Measurements from ENCODE around the gene KCNIP4.

GRCh38 chr4:21552455-21552854, 396.1 kb downstream of the KCNIP4 start:
- TF ChIP-seq, protein P1, sequence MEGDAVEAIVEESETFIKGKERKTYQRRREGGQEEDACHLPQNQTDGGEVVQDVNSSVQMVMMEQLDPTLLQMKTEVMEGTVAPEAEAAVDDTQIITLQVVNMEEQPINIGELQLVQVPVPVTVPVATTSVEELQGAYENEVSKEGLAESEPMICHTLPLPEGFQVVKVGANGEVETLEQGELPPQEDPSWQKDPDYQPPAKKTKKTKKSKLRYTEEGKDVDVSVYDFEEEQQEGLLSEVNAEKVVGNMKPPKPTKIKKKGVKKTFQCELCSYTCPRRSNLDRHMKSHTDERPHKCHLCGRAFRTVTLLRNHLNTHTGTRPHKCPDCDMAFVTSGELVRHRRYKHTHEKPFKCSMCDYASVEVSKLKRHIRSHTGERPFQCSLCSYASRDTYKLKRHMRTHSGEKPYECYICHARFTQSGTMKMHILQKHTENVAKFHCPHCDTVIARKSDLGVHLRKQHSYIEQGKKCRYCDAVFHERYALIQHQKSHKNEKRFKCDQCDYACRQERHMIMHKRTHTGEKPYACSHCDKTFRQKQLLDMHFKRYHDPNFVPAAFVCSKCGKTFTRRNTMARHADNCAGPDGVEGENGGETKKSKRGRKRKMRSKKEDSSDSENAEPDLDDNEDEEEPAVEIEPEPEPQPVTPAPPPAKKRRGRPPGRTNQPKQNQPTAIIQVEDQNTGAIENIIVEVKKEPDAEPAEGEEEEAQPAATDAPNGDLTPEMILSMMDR (IDR thresholded peaks at IDR 0.05 in 8 of 11, conservative IDR thresholded peaks at IDR 0.05 in 3 of 11): no peak
- TF ChIP-seq POLR2A (IDR thresholded peaks at IDR 0.05) (no peak), POLR2AphosphoS5 (IDR thresholded peaks at IDR 0.05) (no peak)
